Raji (cell line): Measurements from ENCODE around the gene FADS1.

ENCODE experiments used
- POLR2A ChIP-seq: IDR thresholded peaks from 2 replicates; pipeline ENCODE4 v1.6.1; 2011; ENCODE audit warnings: low read depth, low read length, control low read depth; ENCODE audit not compliant: insufficient read depth

FADS1 gene

DNA sequence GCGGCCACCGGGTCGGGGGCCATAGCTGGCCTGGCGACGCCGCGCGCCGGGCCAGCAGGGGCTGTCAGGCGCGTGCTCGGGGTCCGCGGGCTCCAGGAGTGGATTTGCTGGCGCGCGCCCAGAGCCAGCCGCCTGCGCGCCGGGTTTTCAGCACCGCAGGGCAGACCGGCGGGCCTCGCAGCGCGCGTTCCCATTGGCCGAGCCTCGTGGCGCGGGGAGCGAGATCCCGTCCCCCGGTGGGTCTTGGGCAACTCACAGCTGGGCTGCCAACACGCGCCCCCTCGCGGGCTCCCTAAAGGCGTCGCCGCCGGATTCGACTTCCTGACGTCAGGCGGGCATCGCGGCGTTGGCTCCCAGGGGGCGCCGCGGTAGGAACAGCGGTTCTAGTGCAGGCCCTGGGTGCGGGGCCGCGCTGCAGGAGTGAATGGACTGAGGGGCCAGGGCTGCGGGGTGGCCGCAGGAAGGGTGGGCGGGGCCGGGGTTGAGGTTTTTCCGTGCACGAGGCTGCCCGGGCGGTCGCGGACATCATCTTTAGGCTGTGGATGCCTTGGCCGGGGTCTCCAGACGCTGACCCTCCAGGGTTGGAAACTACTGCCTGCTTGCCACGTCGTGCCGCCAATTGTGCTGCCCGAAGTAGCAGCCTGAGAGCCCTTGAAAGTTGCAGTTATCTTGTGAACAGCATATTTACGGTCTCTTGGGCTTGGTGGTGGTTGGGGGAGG lies at the start of gene FADS1:
FADS1 (minus strand) TSS at position 268 of the 720 bp plus-strand sequence; CDS start at position 194, 74 bp downstream.
- no peak for TF ChIP-seq POLR2A

DNA sequence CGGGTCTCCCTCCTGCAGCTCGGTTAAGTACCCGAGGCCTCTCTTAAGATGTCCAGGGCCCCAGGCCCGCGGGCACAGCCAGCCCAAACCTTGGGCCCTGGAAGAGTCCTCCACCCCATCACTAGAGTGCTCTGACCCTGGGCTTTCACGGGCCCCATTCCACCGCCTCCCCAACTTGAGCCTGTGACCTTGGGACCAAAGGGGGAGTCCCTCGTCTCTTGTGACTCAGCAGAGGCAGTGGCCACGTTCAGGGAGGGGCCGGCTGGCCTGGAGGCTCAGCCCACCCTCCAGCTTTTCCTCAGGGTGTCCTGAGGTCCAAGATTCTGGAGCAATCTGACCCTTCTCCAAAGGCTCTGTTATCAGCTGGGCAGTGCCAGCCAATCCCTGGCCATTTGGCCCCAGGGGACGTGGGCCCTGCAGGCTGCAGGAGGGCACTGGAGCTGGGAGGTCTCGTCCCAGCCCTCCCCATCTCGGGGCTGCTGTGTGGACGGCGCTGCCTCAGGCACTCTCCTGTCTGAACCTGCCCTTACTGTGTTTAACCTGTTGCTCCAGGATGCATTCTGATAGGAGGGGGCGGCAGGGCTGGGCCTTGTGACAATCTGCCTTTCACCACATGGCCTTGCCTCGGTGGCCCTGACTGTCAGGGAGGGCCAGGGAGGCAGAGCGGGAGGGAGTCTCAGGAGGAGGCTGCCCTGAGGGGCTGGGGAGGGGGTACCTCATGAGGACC lies 49.6 kb upstream of the FADS1 start:
- TF ChIP-seq POLR2A, result no peak

DNA sequence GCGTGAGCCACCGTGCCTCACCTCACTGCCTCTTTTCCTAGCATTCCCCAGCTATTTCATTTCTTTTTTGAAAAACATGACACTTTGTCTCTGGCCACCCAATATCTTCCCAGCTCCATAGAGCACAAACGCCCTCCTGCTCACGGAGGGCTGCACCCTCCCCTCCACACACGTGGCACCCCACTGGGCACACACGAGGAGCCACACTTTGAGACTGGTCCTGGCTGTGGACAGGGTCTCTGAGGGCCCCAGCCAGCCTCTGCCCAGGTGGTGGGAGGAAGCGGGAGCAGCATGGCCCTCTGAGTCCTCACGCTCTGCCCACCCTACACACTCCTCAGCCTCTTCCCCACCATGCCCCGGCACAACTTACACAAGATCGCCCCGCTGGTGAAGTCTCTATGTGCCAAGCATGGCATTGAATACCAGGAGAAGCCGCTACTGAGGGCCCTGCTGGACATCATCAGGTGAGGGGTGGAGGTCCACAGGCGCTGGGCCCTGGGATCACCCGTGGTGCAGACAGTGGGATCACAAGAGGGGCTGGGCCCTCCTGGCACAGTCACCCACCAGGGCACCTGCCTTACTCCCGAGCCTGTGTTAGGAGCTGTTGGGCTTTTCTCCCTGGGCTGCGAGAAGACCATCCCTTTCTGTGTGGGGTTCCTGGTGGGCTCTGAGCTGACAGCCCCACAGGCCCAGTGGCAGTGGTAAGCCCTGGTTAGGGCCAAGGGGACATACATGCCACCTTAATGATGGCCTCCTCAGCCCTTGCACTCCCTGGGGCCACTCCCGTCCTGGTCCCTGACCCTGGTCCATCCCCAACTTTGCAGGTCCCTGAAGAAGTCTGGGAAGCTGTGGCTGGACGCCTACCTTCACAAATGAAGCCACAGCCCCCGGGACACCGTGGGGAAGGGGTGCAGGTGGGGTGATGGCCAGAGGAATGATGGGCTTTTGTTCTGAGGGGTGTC lies 48.3 kb upstream of the FADS1 start:
- TF ChIP-seq POLR2A, result no peak

DNA sequence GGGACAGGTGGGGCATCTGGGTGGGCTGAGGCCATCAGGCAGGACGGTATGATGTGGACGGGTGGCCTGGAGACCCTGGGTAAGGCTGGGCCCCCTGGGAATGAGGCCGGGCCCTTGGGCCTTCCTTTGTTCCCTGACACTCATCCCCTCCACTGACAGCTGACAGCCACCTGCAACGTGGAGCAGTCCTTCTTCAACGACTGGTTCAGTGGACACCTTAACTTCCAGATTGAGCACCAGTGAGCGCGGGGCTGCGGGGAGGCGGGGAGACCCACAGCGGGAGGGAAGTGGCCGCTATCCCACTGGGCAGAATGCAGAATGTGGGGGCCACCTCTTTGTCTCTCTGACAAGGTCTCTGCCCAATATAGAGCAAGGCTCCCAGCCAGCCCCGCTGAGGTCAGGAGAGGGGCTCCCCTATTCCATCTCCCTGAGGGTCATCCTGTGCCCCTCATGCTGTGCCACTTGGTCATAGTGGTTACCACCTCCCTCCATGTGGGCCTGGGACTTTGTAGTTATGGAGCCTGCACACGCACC lies 46.8 kb upstream of the FADS1 start:
- TF ChIP-seq POLR2A, result no peak

DNA sequence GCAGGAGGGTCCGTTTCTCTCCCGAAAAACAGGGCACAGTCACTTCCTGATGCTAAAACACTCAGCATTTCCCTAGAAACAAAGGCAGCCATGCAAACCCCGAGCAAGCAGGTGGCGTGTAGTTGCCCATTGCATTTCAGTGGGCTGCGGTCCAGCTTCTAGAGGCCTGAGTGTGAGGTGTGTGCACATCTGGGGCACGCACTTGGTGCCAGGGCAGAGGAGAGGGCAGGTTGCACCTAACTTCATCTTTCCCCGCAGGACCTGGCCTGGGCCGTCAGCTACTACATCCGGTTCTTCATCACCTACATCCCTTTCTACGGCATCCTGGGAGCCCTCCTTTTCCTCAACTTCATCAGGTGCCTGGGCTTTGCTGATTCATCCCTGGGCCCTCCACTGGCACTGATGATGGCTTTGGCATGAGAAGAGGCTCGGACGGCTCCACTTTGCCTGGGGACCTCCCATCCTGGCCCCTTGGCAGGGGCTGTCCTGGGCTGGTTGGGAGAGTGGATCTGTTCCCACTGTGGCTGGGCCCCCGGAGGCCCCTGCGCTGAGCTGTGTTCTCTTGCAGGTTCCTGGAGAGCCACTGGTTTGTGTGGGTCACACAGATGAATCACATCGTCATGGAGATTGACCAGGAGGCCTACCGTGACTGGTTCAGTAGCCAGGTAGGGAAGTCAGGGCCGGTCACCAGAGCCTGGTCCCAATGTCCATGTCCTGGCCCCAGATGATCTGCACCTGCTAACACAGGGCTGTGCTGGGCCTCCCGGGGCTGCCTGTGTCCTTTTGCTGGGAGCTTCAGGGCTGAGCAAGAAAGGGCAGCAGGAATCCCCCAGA lies 46.1 kb upstream of the FADS1 start:
- no peak for TF ChIP-seq POLR2A

DNA sequence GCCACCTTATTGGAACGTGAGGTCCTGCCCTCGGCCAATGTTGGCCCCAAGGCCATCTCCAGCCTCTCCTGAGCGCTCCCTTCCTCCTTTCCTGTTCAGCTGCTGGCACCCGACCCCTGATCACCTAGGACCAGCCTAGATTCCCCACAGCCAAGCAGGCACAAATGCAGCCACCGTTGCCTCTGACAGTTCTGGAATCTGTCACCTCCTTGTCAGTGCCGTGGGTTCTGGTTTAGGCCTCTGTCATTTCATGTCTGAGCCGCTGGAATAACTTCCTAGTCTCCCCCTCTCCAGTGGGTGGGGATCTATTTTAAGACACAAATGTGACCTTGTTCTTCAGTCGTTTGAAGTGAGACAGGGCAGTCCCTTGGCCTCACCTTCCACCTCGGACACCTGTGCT lies 44.8 kb upstream of the FADS1 start:
- TF ChIP-seq POLR2A, result no peak

DNA sequence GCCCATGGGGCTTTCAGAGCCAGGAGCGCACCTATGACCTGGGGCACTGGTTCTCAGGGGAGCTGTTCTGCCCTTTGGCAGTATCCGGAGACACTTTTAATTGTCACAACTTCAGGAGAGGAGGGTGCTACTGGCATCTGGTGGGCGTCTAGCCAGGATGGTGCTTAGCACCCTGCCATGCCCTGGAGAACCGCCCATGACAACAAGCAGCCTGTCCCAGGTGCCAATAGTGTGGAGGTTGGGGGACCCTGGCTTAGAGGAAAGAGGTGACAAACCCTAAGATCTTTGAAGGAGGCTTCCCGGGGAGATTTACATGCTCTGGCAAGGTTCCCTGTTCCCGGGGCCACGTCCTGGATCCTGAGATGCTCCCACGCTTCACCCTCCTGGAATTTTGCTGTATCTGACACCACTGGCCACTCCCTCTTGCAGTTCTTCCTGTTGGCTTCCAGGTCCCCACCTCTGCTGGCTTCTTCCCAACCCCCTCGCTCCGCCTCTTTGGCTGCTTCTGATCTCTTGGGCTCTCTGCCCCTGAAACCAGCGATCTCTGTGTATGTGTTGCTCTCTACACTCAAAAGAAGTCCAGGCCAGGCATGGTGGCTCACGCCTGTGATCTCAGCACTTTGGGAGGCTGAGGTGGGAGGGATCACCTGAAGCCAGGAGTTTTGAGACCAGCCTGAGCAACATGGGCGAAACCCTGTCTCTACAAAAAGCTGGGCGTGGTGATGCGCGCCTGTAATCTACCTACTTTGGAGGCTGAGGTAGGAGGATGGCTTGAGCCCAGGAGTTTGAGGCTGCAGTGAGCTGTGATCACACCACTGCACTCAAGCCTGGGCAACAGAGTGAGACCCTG lies 43.5 kb upstream of the FADS1 start:
- TF ChIP-seq POLR2A, result no peak

DNA sequence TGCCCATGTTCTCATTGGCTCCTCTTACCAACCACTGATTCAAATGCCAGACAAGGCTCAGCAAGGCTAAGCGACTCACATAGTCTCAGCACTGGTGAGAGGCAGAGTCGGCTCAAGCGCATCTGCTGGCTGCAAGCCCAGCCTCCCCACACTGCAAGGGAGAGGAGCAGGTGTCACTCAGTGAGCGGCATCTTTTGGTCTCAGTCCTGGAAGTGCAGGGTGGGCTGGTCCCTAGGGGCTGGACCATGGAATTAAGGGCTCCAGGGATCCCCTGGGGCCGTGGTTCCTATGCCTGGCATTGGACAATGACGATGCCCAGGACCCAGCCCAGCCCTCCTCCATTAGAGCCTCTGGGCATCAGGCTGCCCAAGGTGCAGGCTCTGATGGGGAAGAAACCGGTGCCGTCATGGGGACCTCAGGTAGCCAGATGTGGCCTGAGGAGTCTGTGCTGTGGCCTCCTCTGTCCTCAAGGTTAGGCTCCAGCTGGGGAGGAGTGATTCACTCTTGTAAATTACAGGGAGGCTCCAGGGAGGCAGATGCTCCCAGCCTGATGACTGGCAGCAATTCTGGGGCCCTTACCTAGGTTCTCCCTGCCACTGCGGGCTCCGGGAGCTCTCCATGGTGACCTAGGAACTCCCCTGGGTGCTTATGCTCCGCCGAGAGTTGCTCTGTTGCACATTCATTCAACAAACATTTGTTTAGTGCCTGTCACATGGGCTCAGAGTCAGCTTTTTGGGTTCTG lies 39.3 kb upstream of the FADS1 start:
- TF ChIP-seq POLR2A, result no peak

DNA sequence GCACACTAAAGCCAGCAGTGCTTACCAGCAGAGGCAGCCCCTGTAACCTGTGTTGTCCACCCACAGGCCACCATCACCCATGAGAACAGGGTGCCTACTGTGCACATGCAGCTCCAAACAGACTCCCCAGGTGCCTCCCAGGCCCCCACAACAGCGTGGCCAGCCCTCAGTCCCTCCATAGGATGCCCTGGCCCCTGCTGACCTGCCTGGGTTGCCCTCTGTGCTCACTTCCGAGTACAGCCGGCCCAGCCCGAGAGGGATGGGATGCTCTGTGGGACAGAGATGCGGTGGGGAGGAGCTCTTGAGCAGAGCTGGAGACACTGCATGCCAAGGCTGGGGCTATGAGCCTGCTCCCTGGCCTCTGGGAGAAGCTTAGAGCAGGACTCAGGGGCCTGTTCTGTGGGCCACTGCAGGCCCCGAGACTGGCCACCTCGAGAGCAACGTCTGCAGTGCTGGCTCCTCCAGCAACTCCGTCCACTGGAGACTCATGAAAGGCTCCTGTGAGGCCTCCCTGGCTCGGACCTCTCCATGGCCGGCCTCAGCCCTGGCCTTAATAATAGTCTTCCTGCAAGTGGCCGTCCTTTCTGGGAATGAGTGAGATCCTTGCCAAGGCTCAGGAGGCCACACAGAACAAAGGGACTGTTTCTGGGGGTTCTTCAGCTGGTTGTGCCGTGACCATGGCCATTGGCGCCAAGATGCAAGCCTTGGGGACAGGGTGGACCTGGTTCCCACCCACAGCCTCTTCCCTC lies 38.3 kb upstream of the FADS1 start:
- TF ChIP-seq POLR2A, result no peak

DNA sequence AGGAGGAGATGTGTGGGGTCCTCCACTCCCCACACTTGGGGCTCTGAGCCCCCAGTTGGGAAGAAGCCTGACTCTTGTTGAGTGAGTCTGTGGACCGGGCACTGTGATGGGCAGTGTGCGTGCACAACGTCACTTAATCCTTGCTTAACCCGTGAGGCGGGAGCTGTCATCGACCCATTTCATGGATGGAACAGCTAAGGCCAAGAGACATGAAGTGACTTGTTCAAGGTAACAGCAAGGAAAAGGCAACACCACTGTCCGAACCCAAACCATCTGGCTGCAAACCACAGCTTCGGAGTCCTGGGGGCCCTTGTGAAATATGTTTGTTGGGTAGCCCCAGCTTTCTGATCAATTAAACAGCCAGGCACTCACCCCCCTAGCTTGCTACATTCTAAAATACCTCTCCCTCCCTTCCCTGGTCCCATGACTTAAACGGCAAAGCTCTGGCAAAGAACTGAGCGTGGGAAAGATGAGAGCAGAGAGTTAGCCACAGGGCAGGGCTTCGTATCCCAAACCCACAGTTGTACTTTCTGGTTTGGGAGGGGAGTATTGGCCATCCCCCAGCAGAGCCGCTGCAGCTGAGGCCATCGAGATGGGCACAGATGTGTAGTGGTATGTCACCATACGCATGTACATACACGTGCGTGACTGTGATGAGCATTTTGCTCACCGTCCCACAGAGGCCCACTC lies 37.5 kb upstream of the FADS1 start:
- no peak for TF ChIP-seq POLR2A

DNA sequence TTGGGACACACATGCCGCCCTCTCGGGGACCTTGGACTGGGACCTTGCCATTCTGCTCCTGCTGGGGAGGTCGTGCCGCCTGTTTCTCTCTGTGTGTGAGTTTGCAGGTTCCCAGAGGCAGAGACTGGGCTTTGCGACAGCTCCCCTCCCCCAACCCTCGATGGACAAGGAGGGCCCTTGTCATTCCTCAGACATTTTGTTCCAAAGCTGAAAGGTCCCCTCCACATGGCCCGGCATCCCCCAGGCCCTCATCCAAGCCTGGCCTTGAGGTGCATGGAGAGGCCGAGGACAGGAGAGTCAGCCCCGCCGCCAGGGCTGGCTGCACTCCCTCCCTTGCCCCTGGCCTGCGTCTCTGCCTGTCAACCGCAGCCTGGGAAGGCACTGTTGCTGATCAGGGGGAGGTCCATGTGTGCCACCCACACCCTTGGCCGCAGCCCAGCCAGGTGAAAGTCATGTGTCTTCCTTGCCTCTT lies 36.9 kb upstream of the FADS1 start:
- no peak for TF ChIP-seq POLR2A
